ENCODE measurements around the gene LARGE1. TPM values are rescaled to one million over a fixed set of nuclear protein-coding genes. Genes with fewer than 3 reads are reported as not detected.

LARGE1 gene
- total and polyA plus RNA-seq, 2 of the 4 experiments (the other 2 are of a cell fraction): 6.2 to 12.4 TPM

DNA sequence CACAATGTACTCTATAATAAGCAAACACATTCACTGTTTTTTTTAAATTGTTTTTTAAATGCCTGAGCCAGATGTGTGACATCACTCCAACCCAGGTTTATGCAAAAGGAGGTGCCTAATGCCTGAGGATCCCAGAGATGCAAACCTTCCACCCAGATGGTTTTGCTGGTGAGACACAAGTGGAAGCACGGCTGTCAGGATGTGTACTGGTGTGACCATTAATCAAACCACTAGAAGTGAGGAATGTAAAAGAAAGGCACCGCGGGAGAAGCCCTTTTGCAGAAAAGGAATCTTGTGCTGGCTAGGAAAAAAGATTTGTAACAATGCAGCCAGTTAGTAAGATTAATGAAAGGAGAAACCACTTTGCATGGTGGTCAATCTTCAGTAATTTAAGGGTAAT lies 407.4 kb downstream of the LARGE1 start (continued):
- TF ChIP-seq, protein P1, sequence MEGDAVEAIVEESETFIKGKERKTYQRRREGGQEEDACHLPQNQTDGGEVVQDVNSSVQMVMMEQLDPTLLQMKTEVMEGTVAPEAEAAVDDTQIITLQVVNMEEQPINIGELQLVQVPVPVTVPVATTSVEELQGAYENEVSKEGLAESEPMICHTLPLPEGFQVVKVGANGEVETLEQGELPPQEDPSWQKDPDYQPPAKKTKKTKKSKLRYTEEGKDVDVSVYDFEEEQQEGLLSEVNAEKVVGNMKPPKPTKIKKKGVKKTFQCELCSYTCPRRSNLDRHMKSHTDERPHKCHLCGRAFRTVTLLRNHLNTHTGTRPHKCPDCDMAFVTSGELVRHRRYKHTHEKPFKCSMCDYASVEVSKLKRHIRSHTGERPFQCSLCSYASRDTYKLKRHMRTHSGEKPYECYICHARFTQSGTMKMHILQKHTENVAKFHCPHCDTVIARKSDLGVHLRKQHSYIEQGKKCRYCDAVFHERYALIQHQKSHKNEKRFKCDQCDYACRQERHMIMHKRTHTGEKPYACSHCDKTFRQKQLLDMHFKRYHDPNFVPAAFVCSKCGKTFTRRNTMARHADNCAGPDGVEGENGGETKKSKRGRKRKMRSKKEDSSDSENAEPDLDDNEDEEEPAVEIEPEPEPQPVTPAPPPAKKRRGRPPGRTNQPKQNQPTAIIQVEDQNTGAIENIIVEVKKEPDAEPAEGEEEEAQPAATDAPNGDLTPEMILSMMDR (conservative IDR thresholded peaks at IDR 0.05; ENCODE audit: low read depth, low read length): no peak
- no peak for TF ChIP-seq RCOR1 (IDR thresholded peaks at IDR 0.05; ENCODE audit: insufficient replicate concordance, low read length)
- no peak for TF ChIP-seq MAFK (IDR thresholded peaks at IDR 0.05; ENCODE audit: low read depth, low read length)

DNA sequence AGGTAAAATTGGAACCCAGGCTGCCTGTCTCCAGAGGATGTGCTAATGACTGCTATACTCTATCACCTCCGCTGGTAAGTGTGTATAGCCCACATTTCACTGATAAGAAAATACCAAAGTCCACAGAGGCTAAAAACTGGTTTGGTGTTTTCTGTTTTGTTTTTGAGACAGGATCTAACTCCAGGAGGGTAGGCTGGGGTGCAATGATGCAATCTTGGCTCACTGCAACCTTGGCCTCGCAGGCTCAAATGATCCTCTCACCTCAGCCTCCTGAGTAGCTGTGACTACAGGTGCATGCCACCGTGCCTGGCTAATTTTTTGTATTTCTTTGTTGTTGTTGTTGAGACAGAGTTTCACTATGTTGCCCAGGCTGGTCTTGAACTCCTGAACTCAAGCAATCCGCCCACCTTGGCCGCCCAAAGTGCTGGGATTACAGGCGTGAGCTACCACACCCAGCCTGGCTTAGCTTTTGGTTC lies 409.8 kb downstream of the LARGE1 start:
- in situ Hi-C loops (cut with MboI; ENCODE audit: low sequenced_read_pairs): loop anchor here (10.0 to 25.0 kb wide), 3 partner anchors 414 to 1644 kb away; partner anchors contain the start of gene LARGE1
- H3K14ac ChIP-seq (replicated peaks; ENCODE audit: low read depth, low read length): no peak overlapping the region

More for the DNA sequence above, 409.8 kb downstream of the LARGE1 start:
- POLR2A ChIA-PET (ENCODE audit: unreplicated experiment): no interaction called here
- Histone ChIP-seq H3K4me1 (ENCODE audit: control insufficient read depth, insufficient read depth, low read length) (peaks cover 4% of the 10 kb centered on the region; the same call in 1 of the 2 replicates), H2BK20ac (ENCODE audit: low read depth, low read length) (no peak overlapping the region), H4K20me1 (ENCODE audit: insufficient read depth, low read length) (no peaks in the 10 kb centered on the region), H4K5ac (ENCODE audit: low read depth, low read length) (no peak overlapping the region), H4K91ac (ENCODE audit: insufficient read depth, low read depth, low read length) (no peak overlapping the region), H3K27me3 (ENCODE audit: control insufficient read depth, insufficient read depth, low read length) (no peaks in the 10 kb centered on the region), H2AK5ac (ENCODE audit: low read depth, low read length) (no peak overlapping the region), H3K9me3 (ENCODE audit: control insufficient read depth, insufficient read depth, low read length) (no peaks in the 10 kb centered on the region), H3K27ac (ENCODE audit: insufficient read depth, low read length) (no peak overlapping the region), H3K9me1 (ENCODE audit: insufficient read depth, low read length) (no peaks in the 10 kb centered on the region; the same call in 1 of the 2 replicates), H2BK5ac (ENCODE audit: low read depth, low read length, poor library complexity, severe bottlenecking) (no peak overlapping the region), H3K9ac (ENCODE audit: low read depth, low read length) (no peak overlapping the region), H2AFZ (replicated peaks; ENCODE audit: low read length, poor library complexity) (no peak overlapping the region), H3K23ac (ENCODE audit: low read depth, low read length) (no peak overlapping the region), H3K4me2 (ENCODE audit: low read depth, low read length) (no peak overlapping the region), H4K8ac (ENCODE audit: low read depth in 2 of 2, low read length in 2 of 2) (no peak overlapping the region), H3K18ac (ENCODE audit: low read depth, low read length) (no peak overlapping the region), H3K56ac (ENCODE audit: extremely low read depth, insufficient read depth, low read length) (no peak overlapping the region), H3K4me3 (ENCODE audit: insufficient read depth, low read depth, low read length) (no peak overlapping the region), H2AK9ac (replicated peaks; ENCODE audit: low read depth, low read length, poor library complexity) (no peak overlapping the region), H3K79me1 (ENCODE audit: low read depth in 1 of 2, low read length in 2 of 2) (peaks cover 0 to 3% of the 10 kb centered on the region in 2 experiments; a peak in 1 of 4 replicates), H2BK120ac (ENCODE audit: low read depth, low read length) (no peak overlapping the region), H2BK15ac (ENCODE audit: low read depth, low read length) (no peak overlapping the region), H3K36me3 (ENCODE audit: control insufficient read depth, insufficient read depth, low read length) (no peaks in the 10 kb centered on the region), H3K4ac (ENCODE audit: low read depth, low read length) (no peak overlapping the region)
- CTCF ChIA-PET: interaction anchor here (1.3 kb wide), 1 partner anchor 9 kb away, joined by 4 read pairs; no protein-coding TSS in a partner anchor
- 100% methylated on average over 1 of the region's 6 CpGs; no CpG with 5 or more reads in 1 of the 2 experiments for WGBS, 2 experiments (ENCODE audit: extremely low coverage in 2 of 2, insufficient read length in 1 of 2)
- ATAC-seq (ENCODE audit: low read depth) (no peak), DNase-seq (no peak)
- BruUV-seq (replicated peaks): no TSS peak
- intact Hi-C loops (cut with micrococcal nuclease): loop anchor here (10.0 kb wide), 1 partner anchor 294 kb away; no protein-coding TSS in a partner anchor
- dilution Hi-C loops (cut with HindIII; ENCODE audit: low sequenced_read_pairs, unreplicated experiment): no loop called here
- TF ChIP-seq RAD21 (IDR thresholded peaks at IDR 0.05; ENCODE audit: low read length): no peak
- no peak for TF ChIP-seq MAFK (IDR thresholded peaks at IDR 0.05; ENCODE audit: low read depth, low read length)
- no peak for TF ChIP-seq USF2 (IDR thresholded peaks at IDR 0.05; ENCODE audit: low read depth, low read length)
- no peak for TF ChIP-seq NFE2L2 (IDR thresholded peaks at IDR 0.05; ENCODE audit: low read depth, low read length)

All from IMR-90 (cell line).